ENCODE results near the gene GABRR1.

- peak; percentile 19 for TF ChIP-seq CTCF (IDR thresholded peaks at IDR 0.05; ENCODE audit: insufficient read depth, low read depth, low read length)
- no peak for TF ChIP-seq EZH2 (IDR thresholded peaks at IDR 0.05; ENCODE audit: insufficient read depth, low read length)
These were observed 22.2 kb upstream of the GABRR1 start for GRCh38 chr6:89239338-89239737.

Data from astrocyte (in vitro differentiated cells and primary cell).